Lung (tissue), 12 donors: ENCODE data around the gene ASTN2. TPM values are rescaled to one million over a fixed set of nuclear protein-coding genes. Genes with fewer than 3 reads are reported as not detected.
"Not testable (repeated sequence)": the region's sequence is repeated elsewhere in the genome, so short reads cannot be mapped to it uniquely, and the experiment has no call there.

Experiments
- ATAC-seq: fragments of 200-7000 bp; cut with Tn5 transposase; one replicate; pipeline ENCODE4 v1.9.1; 2020; ENCODE audit warnings: moderate number of reproducible peaks; ENCODE audit not compliant: insufficient read depth, low FRiP score
- DNase-seq, 3 donors: peaks; one replicate each; pipeline ENCODE4 v3.0.0-alpha.2; 2013 to 2017
- H3K27ac ChIP-seq, 2 donors: one replicate each; pipeline ENCODE4 v1.5.1; 2013; ENCODE audit warnings: mild to moderate bottlenecking in 2 of 2, moderate library complexity in 2 of 2, control low read depth in 1 of 2, inconsistent platforms in 1 of 2, low read depth in 1 of 2, low read length in 1 of 2
- H3K27me3 ChIP-seq, 3 donors: one replicate each; pipeline ENCODE4 v1.5.1; 2013; ENCODE audit warnings: low read length in 2 of 3; ENCODE audit not compliant: control insufficient read depth in 3 of 3, insufficient read depth in 3 of 3
- H3K36me3 ChIP-seq, 4 donors: one replicate each; pipeline ENCODE4 v1.5.1; 2013; ENCODE audit warnings: low read length in 4 of 4, mild to moderate bottlenecking in 1 of 4, moderate library complexity in 1 of 4; ENCODE audit not compliant: control insufficient read depth in 4 of 4, insufficient read depth in 4 of 4
- H3K4me1 ChIP-seq, 5 donors: one replicate each; pipeline ENCODE4 v1.5.1; 2013; ENCODE audit warnings: low read length in 5 of 5, mild to moderate bottlenecking in 2 of 5, moderate library complexity in 1 of 5; ENCODE audit not compliant: control insufficient read depth in 5 of 5, insufficient read depth in 5 of 5
- H3K4me3 ChIP-seq: one replicate; pipeline ENCODE4 v1.5.1; 2013; ENCODE audit warnings: mild to moderate bottlenecking, control low read depth, moderate library complexity
- H3K9ac ChIP-seq, 2 donors: one replicate each; pipeline ENCODE4 v1.5.1; 2013; ENCODE audit warnings: low read length in 2 of 2, control low read depth in 1 of 2; ENCODE audit not compliant: insufficient read depth in 1 of 2
- H3K9me3 ChIP-seq, 4 donors: one replicate each; pipeline ENCODE4 v1.5.1; 2013; ENCODE audit warnings: low read length in 3 of 4, mild to moderate bottlenecking in 1 of 4, moderate library complexity in 1 of 4; ENCODE audit not compliant: control insufficient read depth in 4 of 4, insufficient read depth in 3 of 4
- WGBS, 2 donors: extraction: QIAGEN DNeasy Blood & Tissue Kit; methylation state at CpG; one replicate each; pipeline ENCODE4 v1.1.7; 2013; 5-methylcytosine and 5-hydroxymethylcytosine counted together
- polyA plus RNA-seq, 2 donors: library from polyadenylated mRNA; stranded (reverse); fragments of 200-250 nt; gene quantifications; one replicate each; pipeline ENCODE4 v1.2.1, GENCODE V29; 2013
- total RNA-seq, 2 donors: library from RNA; depleted of rRNA in 1 of 2; stranded (reverse); fragments of >200 nt in 1 of 2; gene quantifications; one replicate each; pipeline ENCODE4 v1.2.1, GENCODE V29; 2014 to 2021
- TF ChIP-seq, protein P1 (sequence below): IDR thresholded peaks from 2 replicates; pipeline ENCODE4 v1.5.1; 2012; ENCODE audit warnings: mild to moderate bottlenecking; ENCODE audit errors: control extremely low read depth, extremely low read depth
- donor health status: control.
- donor health status: control.
- donor health status: Bipolar disorder and iron deficiency.
- donor health status: healthy.
- donor health status: DM: yes; HTN: yes; CAD: no.

Gene ASTN2
- total and polyA plus RNA-seq, 4 donors, result 1.4 to 7.0 (median 3.3) TPM

DNA sequence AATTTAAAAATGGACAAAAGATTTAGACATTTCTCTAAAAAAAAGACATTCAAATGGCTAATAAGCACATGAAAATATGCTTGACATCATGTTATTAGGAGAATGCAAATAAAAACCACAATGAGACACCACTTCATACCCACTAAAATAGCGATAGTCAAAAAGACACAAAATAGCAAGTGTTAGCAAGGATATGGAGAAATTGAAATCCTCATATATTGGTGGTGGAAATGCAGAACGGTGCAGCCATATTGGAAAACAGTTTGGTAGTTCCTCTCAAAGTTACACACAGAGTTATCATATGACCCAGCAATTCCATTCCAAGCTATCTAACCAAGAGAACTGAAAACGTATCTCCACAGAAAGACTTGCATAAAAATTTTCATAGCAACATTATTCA is 955.3 kb downstream of the ASTN2 start:
- Histone ChIP-seq H3K9ac (no peak overlapping the region), H3K27ac (no peak overlapping the region), H3K36me3 (no peaks in the 10 kb centered on the region), H3K27me3 (no peaks in the 10 kb centered on the region), H3K4me1 (no peaks in the 10 kb centered on the region), H3K9me3 (peaks cover 0 to 7% (median 0%) of the 10 kb centered on the region in 4 donors), H3K4me3 (no peak overlapping the region)
- WGBS, 2 donors, result 88 to 95% methylated on average over 3 of the region's 3 CpGs
- DNase-seq, result no peak
- no peak for ATAC-seq
- TF ChIP-seq, protein P1, sequence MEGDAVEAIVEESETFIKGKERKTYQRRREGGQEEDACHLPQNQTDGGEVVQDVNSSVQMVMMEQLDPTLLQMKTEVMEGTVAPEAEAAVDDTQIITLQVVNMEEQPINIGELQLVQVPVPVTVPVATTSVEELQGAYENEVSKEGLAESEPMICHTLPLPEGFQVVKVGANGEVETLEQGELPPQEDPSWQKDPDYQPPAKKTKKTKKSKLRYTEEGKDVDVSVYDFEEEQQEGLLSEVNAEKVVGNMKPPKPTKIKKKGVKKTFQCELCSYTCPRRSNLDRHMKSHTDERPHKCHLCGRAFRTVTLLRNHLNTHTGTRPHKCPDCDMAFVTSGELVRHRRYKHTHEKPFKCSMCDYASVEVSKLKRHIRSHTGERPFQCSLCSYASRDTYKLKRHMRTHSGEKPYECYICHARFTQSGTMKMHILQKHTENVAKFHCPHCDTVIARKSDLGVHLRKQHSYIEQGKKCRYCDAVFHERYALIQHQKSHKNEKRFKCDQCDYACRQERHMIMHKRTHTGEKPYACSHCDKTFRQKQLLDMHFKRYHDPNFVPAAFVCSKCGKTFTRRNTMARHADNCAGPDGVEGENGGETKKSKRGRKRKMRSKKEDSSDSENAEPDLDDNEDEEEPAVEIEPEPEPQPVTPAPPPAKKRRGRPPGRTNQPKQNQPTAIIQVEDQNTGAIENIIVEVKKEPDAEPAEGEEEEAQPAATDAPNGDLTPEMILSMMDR, result no peak

DNA sequence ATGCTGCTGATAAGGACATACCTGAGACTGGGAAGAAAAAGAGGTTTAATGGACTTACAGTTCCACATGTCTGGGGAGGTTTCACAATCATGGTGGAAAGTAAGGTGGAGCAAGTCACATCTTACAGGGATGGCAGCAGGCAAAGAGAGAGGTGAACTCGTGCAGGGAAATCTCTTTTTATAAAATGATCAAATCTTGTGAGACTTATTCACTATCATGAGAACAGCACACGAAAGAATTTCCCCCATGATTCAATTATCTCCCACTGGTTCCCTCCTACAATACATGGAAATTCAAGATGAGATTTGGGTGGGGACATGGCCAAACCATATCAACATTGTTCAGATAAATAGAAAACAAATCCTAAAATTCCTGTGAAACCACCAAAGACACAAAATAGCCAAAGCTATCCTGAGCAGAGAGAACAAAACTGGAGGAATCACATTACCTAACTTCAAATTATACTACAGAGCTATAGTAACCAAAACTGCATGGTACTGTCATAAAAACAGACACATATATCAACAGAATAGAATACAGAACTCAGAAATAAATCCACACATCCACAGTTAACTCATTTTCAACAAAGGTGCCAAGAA is 958.3 kb downstream of the ASTN2 start:
- Histone ChIP-seq H3K9me3 (peaks cover 0 to 7% (median 0%) of the 10 kb centered on the region in 4 donors), H3K36me3 (no peaks in the 10 kb centered on the region), H3K4me1 (no peaks in the 10 kb centered on the region), H3K27me3 (no peaks in the 10 kb centered on the region), H3K9ac (no peak overlapping the region), H3K4me3 (no peak overlapping the region), H3K27ac (no peak overlapping the region)
- TF ChIP-seq, protein P1, result no peak
- ATAC-seq, result no peak
- DNase-seq, result no peak
- WGBS, 2 donors, result 87 to 95% methylated on average over 2 of the region's 2 CpGs

DNA sequence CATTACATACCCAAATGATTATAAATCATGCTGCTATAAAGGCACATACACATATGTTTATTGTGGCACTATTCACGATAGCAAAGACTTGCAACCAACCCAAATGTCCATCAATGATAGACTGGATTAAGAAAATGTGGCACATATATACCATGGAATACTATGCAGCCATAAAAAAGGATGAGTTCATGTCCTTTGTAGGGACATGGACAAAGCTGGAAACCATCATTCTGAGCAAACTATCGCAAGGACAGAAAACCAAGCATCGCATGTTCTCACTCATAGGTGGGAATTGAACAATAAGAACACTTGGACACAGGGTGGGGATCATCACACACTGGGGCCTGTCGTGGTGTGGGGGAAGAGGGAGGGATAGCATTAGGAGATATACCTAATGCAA is 960.3 kb downstream of the ASTN2 start:
- not testable (repeated sequence) for H3K4me1 ChIP-seq, H3K36me3 ChIP-seq, H3K27ac ChIP-seq, H3K9me3 ChIP-seq, ATAC-seq, H3K27me3 ChIP-seq, H3K4me3 ChIP-seq, H3K9ac ChIP-seq, DNase-seq
- WGBS, 2 donors, result 91 to 92% methylated on average over 4 of the region's 4 CpGs

DNA sequence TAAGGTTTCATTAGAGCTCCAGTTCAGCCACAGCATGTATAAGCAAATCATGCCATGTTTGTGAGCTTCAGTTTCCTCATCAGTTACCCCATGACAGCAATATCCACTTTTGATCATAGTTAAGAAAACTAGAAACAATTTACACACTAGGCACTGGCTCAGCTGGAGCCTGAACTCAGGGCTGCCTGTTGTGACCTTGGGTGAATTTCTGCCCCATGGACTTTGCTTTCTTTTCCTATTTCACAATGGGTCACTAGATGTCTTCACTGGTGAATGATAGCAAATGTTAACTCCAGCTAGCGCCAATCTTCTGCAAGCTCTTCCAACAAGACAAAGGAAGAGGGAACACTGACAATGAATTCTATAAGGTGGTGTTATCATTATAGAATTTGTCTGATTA is 961.1 kb downstream of the ASTN2 start:
- Histone ChIP-seq H3K9me3 (peaks cover 0 to 7% (median 0%) of the 10 kb centered on the region in 4 donors), H3K36me3 (no peaks in the 10 kb centered on the region), H3K4me3 (no peak overlapping the region), H3K27me3 (no peaks in the 10 kb centered on the region), H3K4me1 (peaks cover 0 to 6% (median 0%) of the 10 kb centered on the region in 5 donors), H3K27ac (no peak overlapping the region), H3K9ac (no peak overlapping the region)
- TF ChIP-seq, protein P1, result no peak
- DNase-seq (no peak), ATAC-seq (no peak)
- WGBS, 2 donors, result 89 to 92% methylated on average over 1 of the region's 1 CpG
